ENCODE data around the gene MCCC1.
"Not testable (repeated sequence)": the region's sequence is repeated elsewhere in the genome, so short reads cannot be mapped to it uniquely, and the experiment has no call there.

Gene MCCC1

DNA sequence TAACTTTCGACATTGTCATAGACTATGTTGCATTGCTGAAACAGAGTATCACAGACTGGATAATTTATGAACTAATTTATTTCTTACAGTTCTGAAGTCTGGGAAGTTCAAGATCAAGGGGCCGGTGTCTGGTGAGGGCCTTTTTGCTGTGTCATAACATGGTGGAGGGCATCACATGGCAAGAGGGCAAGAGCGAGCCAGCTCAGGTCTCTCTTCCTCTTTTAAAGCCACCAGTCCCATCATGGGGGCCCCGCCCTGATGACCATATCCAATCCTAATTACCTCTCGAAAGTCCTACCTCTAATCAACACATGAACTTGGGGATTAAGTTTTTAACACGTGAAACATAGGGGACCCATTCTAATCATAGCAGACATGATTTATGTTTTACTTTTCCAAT lies 85.4 kb downstream of the MCCC1 start:
- peaks cover 14% of the 10 kb centered on the region for H3K36me3 ChIP-seq
- H3K4me1 ChIP-seq (ENCODE audit: control insufficient read depth in 1 of 2, insufficient read depth in 1 of 2, low read depth in 1 of 2, low read length in 1 of 2), result no peaks in the 10 kb centered on the region
- no peaks in the 10 kb centered on the region for H3K27me3 ChIP-seq
- no peak overlapping the region for H3K4me3 ChIP-seq (ENCODE audit: low read depth in 1 of 2, low read length in 1 of 2)
- no peak overlapping the region for H3K27ac ChIP-seq
- TF ChIP-seq, protein P1, sequence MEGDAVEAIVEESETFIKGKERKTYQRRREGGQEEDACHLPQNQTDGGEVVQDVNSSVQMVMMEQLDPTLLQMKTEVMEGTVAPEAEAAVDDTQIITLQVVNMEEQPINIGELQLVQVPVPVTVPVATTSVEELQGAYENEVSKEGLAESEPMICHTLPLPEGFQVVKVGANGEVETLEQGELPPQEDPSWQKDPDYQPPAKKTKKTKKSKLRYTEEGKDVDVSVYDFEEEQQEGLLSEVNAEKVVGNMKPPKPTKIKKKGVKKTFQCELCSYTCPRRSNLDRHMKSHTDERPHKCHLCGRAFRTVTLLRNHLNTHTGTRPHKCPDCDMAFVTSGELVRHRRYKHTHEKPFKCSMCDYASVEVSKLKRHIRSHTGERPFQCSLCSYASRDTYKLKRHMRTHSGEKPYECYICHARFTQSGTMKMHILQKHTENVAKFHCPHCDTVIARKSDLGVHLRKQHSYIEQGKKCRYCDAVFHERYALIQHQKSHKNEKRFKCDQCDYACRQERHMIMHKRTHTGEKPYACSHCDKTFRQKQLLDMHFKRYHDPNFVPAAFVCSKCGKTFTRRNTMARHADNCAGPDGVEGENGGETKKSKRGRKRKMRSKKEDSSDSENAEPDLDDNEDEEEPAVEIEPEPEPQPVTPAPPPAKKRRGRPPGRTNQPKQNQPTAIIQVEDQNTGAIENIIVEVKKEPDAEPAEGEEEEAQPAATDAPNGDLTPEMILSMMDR (IDR thresholded peaks at IDR 0.05), result no peak
- H3K9me3 ChIP-seq, result no peaks in the 10 kb centered on the region

DNA sequence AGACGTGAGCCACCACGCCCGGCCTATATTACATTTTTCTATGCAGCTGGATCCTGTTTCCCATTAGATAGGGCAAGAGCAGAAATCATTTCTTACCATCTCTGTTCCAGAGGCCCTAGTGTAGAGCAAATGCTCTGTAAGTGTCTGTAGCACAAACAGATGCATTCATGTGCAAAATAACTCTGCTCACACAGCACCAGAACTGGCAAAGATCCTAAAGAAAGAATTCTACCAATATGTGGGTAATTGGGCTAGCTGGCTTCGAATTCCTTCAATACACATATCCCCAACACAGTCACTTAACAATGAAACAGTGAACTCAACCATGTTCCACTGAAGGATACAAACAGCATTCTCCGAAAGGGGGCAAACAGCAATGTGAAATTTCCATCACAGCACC lies 86.2 kb downstream of the MCCC1 start:
- TF ChIP-seq, protein P1 (IDR thresholded peaks at IDR 0.05), result no peak
- Histone ChIP-seq H3K4me3 (ENCODE audit: low read depth in 1 of 2, low read length in 1 of 2) (no peak overlapping the region), H3K4me1 (ENCODE audit: control insufficient read depth in 1 of 2, insufficient read depth in 1 of 2, low read depth in 1 of 2, low read length in 1 of 2) (no peaks in the 10 kb centered on the region), H3K27me3 (no peaks in the 10 kb centered on the region), H3K27ac (no peak overlapping the region), H3K9me3 (no peaks in the 10 kb centered on the region), H3K36me3 (peaks cover 9% of the 10 kb centered on the region)

DNA sequence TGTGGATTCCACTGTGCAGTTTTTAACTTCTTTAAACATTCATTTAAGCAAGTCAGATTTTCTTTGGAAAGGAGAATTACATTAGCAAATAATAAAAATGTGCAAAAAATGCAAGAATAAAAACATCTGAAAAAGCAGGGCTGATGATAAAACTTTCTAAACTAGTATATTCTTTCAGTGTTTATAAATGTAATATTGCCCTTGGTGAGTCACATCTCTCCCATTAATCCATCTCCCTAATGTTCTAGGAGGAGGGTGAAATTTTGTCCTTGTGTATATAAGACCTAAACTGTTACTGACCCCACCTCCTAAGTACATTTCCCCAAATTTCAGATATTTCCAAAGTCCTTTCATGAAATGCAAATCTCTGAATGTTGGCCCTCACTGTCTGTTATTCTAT lies 90.5 kb downstream of the MCCC1 start:
- H3K36me3 ChIP-seq, result no peaks in the 10 kb centered on the region
- H3K4me1 ChIP-seq (ENCODE audit: control insufficient read depth in 1 of 2, insufficient read depth in 1 of 2, low read depth in 1 of 2, low read length in 1 of 2), result no peaks in the 10 kb centered on the region
- H3K4me3 ChIP-seq (ENCODE audit: low read depth in 1 of 2, low read length in 1 of 2), result no peak overlapping the region
- TF ChIP-seq, protein P1 (IDR thresholded peaks at IDR 0.05), result no peak
- no peak overlapping the region for H3K27ac ChIP-seq
- H3K9me3 ChIP-seq, result no peaks in the 10 kb centered on the region
- H3K27me3 ChIP-seq, result no peaks in the 10 kb centered on the region

DNA sequence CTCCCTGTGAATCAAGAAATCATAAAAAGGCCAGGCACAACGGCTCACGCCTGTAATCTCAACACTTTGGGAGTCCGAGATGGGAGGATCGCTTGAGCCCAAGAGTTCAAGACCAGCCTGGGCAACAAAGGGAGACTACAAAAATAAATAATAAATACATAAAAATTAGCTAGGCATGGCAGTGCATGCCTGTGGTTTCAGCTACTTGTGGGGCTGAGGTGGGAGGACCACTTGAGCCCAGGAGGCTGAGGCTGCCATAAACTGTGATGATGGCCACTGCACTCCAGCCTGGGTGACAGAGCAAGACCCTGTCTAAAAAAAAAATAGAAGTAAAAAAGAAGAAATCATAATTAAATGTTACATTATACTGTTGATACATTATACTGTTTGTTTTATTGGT lies 91.0 kb downstream of the MCCC1 start:
- TF ChIP-seq, protein P1 (IDR thresholded peaks at IDR 0.05), result no peak
- H3K4me1 ChIP-seq (ENCODE audit: control insufficient read depth in 1 of 2, insufficient read depth in 1 of 2, low read depth in 1 of 2, low read length in 1 of 2), result no peaks in the 10 kb centered on the region
- H3K36me3 ChIP-seq, result no peaks in the 10 kb centered on the region
- no peaks in the 10 kb centered on the region for H3K9me3 ChIP-seq
- no peaks in the 10 kb centered on the region for H3K27me3 ChIP-seq
- no peak overlapping the region for H3K4me3 ChIP-seq (ENCODE audit: low read depth in 1 of 2, low read length in 1 of 2)
- H3K27ac ChIP-seq, result no peak overlapping the region

DNA sequence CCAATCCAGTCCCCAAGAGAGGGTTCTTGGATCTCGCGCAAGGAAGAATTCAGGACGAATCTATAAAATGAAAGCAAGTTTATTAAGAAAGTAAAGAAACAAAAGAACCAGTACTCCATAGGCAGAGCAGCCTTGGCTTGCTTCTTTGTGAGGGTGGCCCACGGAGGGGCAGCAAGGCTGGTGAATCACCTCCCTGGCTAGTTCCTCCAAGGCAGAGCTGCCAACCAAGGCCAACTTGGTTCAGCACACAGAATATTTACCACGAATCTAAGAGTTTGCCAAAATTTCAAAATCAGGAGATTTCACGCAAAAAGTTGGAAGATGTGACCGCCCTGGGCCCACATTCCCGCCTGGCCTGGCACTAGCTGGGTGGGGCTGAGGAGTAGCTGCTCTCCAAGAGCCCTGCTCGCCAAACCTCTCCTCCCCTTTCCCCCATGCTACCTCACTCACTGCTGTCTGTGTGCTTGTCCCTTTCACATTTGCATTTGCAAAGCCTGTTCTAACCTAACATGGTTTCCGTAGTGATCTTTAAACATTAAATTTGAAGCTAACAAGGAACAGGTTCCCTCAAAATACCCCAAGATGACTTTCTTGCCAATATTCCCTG lies 92.8 kb downstream of the MCCC1 start:
- Histone ChIP-seq H3K4me3 (ENCODE audit: low read depth in 1 of 2, low read length in 1 of 2) (no peak overlapping the region), H3K4me1 (ENCODE audit: control insufficient read depth in 1 of 2, insufficient read depth in 1 of 2, low read depth in 1 of 2, low read length in 1 of 2) (no peaks in the 10 kb centered on the region), H3K9me3 (no peaks in the 10 kb centered on the region), H3K27me3 (no peaks in the 10 kb centered on the region), H3K36me3 (no peaks in the 10 kb centered on the region), H3K27ac (no peak overlapping the region)
- TF ChIP-seq, protein P1 (IDR thresholded peaks at IDR 0.05), result no peak

DNA sequence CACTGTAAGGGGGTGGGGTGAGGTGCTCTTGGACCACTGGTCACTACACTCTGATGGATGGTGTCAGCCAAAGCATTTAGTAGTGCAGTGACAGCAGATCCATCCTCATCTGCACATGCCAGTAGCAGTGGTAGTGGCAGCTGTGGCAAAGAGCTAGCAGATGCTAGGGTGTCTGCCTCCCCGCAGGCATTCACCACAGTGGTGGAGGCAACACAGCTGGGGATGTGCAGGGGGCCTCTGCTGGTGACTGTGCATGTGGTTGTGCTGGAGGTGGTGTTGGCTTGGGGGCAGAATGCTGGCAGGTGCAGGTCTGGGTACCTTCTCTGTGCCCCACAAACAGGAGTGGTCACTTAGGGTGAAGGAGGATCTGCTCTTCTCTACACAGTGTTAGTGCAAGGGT lies 99.5 kb downstream of the MCCC1 start:
- Histone ChIP-seq H3K36me3 (no peaks in the 10 kb centered on the region), H3K4me3 (ENCODE audit: low read depth in 1 of 2, low read length in 1 of 2) (no peak overlapping the region), H3K27me3 (no peaks in the 10 kb centered on the region), H3K27ac (no peak overlapping the region), H3K9me3 (no peaks in the 10 kb centered on the region), H3K4me1 (ENCODE audit: control insufficient read depth in 1 of 2, insufficient read depth in 1 of 2, low read depth in 1 of 2, low read length in 1 of 2) (no peaks in the 10 kb centered on the region)
- TF ChIP-seq, protein P1 (IDR thresholded peaks at IDR 0.05), result no peak

DNA sequence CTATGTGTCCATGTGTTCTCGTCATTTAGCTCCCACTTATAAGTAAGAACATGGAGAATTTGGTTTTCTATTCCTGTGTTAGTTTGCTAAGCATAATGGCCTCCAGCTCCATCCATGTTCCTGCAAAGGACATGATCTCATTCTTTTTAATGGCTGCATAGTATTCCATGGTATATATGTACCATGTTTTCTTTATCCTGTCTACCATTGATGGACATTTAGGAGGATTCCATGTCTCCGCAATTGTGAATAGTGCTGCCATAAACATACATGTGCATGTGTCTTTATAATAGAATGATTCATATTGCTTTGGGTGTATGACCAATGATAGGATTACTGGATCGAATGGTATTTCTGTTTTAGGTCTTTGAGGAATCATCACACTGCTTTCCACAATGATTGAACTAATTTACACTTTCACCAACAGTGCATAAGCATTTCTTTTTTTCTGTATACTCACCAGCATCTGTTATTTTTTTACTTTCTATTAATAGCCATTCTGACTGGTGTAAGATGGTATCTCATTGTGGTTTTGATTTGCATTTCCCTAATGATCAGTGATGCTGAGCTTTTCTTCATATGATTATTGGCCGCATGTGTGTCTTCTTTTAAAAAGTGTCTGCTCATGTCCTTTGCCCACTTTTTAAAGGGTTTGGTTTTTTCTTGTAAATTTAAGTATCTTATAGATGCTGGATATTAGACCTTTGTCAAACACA lies 105.7 kb downstream of the MCCC1 start:
- not testable (repeated sequence) for H3K27ac ChIP-seq; H3K27me3 ChIP-seq; H3K4me1 ChIP-seq (ENCODE audit: control insufficient read depth in 1 of 2, insufficient read depth in 1 of 2, low read depth in 1 of 2, low read length in 1 of 2); H3K4me3 ChIP-seq (ENCODE audit: low read depth in 1 of 2, low read length in 1 of 2); H3K36me3 ChIP-seq; H3K9me3 ChIP-seq
